Measurements from ENCODE around the gene USP30. TPM values are rescaled to one million over a fixed set of nuclear protein-coding genes. Genes with fewer than 3 reads are reported as not detected.

USP30 gene
- total RNA-seq, 1 experiment from 2014 or later: 12.5 TPM

- H3K4me3 ChIP-seq: no peak overlapping the region
- BruUV-seq (replicated peaks): no TSS peak
- H3K9me2 ChIP-seq (ENCODE audit: insufficient read depth): no peaks in the 10 kb centered on the region
- no peaks in the 10 kb centered on the region for H3K36me3 ChIP-seq (ENCODE audit: low read depth)
- no peak for DNase-seq
- no peaks in the 10 kb centered on the region for H3K9me3 ChIP-seq (ENCODE audit: insufficient read depth, low read depth)
- ChIA-PET CTCF (no interaction called here), POLR2A (ENCODE audit: unreplicated experiment) (no interaction called here)
- intact Hi-C loops (cut with micrococcal nuclease; ENCODE audit: unreplicated experiment): no loop called here
- H3F3A ChIP-seq (ENCODE audit: insufficient read depth, low read depth): no peaks in the 10 kb centered on the region
- TF ChIP-seq CTCF (conservative IDR thresholded peaks at IDR 0.05) (no peak), EZH2 (IDR thresholded peaks at IDR 0.05; ENCODE audit: low read depth) (no peak)
- no peak overlapping the region for H3K27ac ChIP-seq
- H3K79me2 ChIP-seq (ENCODE audit: low read depth): no peaks in the 10 kb centered on the region
- H3K4me2 ChIP-seq: no peak overlapping the region
- no peaks in the 10 kb centered on the region for H4K20me1 ChIP-seq (ENCODE audit: insufficient read depth)
- H2AFZ ChIP-seq: no peak overlapping the region
- H3K4me1 ChIP-seq (replicated peaks; ENCODE audit: insufficient read depth): no peaks in the 10 kb centered on the region
- peaks cover 82% of the 10 kb centered on the region for H3K27me3 ChIP-seq (ENCODE audit: insufficient read depth, low read depth)
These were observed 42.1 kb upstream of the USP30 start for GRCh38 chr12:109010259-109010658.

GRCh38 chr12:109014984-109015765 is 37.2 kb upstream of the USP30 start:
- intact Hi-C loops (cut with micrococcal nuclease; ENCODE audit: unreplicated experiment): no loop called here
- H3K4me2 ChIP-seq: no peak overlapping the region
- no peaks in the 10 kb centered on the region for H4K20me1 ChIP-seq (ENCODE audit: insufficient read depth)
- no peaks in the 10 kb centered on the region for H3F3A ChIP-seq (ENCODE audit: insufficient read depth, low read depth)
- ChIA-PET CTCF (interaction anchor here (0.6 kb wide), 1 partner anchor 20 kb away, joined by 4 read pairs; no protein-coding TSS in a partner anchor), POLR2A (ENCODE audit: unreplicated experiment) (no interaction called here)
- no peak for TF ChIP-seq CTCF (conservative IDR thresholded peaks at IDR 0.05)
- TF ChIP-seq EZH2 (IDR thresholded peaks at IDR 0.05; ENCODE audit: low read depth): no peak
- H3K4me1 ChIP-seq (replicated peaks; ENCODE audit: insufficient read depth): no peaks in the 10 kb centered on the region
- no peaks in the 10 kb centered on the region for H3K79me2 ChIP-seq (ENCODE audit: low read depth)
- no peaks in the 10 kb centered on the region for H3K9me2 ChIP-seq (ENCODE audit: insufficient read depth)
- H3K9me3 ChIP-seq (ENCODE audit: insufficient read depth, low read depth): no peaks in the 10 kb centered on the region
- DNase-seq: no peak
- no peak overlapping the region for H3K27ac ChIP-seq
- BruUV-seq (replicated peaks): no TSS peak
- H2AFZ ChIP-seq: no peak overlapping the region
- H3K4me3 ChIP-seq: no peak overlapping the region
- H3K27me3 ChIP-seq (ENCODE audit: insufficient read depth, low read depth): peaks cover 66% of the 10 kb centered on the region
- no peaks in the 10 kb centered on the region for H3K36me3 ChIP-seq (ENCODE audit: low read depth)

GRCh38 chr12:109016016-109016415 is 36.4 kb upstream of the USP30 start:
- H2AFZ ChIP-seq: no peak overlapping the region
- no peaks in the 10 kb centered on the region for H3K4me1 ChIP-seq (replicated peaks; ENCODE audit: insufficient read depth)
- H3K4me3 ChIP-seq: no peak overlapping the region
- H3K4me2 ChIP-seq: no peak overlapping the region
- H3K9me3 ChIP-seq (ENCODE audit: insufficient read depth, low read depth): no peaks in the 10 kb centered on the region
- DNase-seq: no peak
- no peak overlapping the region for H3K27ac ChIP-seq
- POLR2A ChIA-PET (ENCODE audit: unreplicated experiment): no interaction called here
- no peaks in the 10 kb centered on the region for H3K9me2 ChIP-seq (ENCODE audit: insufficient read depth)
- H3K79me2 ChIP-seq (ENCODE audit: low read depth): no peaks in the 10 kb centered on the region
- no peaks in the 10 kb centered on the region for H4K20me1 ChIP-seq (ENCODE audit: insufficient read depth)
- intact Hi-C loops (cut with micrococcal nuclease; ENCODE audit: unreplicated experiment): no loop called here
- no TSS peak for BruUV-seq (replicated peaks)
- CTCF ChIA-PET: no interaction called here
- H3K36me3 ChIP-seq (ENCODE audit: low read depth): no peaks in the 10 kb centered on the region
- H3K27me3 ChIP-seq (ENCODE audit: insufficient read depth, low read depth): peaks cover 62% of the 10 kb centered on the region
- no peaks in the 10 kb centered on the region for H3F3A ChIP-seq (ENCODE audit: insufficient read depth, low read depth)
- no peak for TF ChIP-seq CTCF (conservative IDR thresholded peaks at IDR 0.05)
